GM23338 (cell line): Measurements from ENCODE around the gene GAS1. TPM values are rescaled to one million over a fixed set of nuclear protein-coding genes. Genes with fewer than 3 reads are reported as not detected.

Experiments used
- ATAC-seq: fragments of 200-7000 bp; cut with Tn5 transposase; 3 replicates; pipeline ENCODE4 v1.9.1; 2020
- DNase-seq: peaks from one replicate; pipeline ENCODE4 v3.0.0-alpha.2; 2015; ENCODE audit warnings: low spot score
- H2AFZ ChIP-seq: fragments of 200-600 bp; sonication (generic); 2 replicates; pipeline ENCODE4 v1.8.0; 2016; ENCODE audit warnings: antibody characterized with exemption, mild to moderate bottlenecking, moderate library complexity
- H3F3A ChIP-seq: fragments of 200-600 bp; sonication (generic); replicated peaks from 2 replicates; pipeline ENCODE4 v1.8.0; 2017; ENCODE audit warnings: antibody characterized with exemption, mixed run types, low read depth
- H3K27ac ChIP-seq: fragments of 200-600 bp; sonication (generic); 2 replicates; pipeline ENCODE4 v1.6.1; 2016; ENCODE audit warnings: low read depth
- H3K27me3 ChIP-seq: fragments of 200-600 bp; sonication (generic); 2 replicates; pipeline ENCODE4 v1.8.0; 2016; ENCODE audit warnings: mild to moderate bottlenecking, mixed run types, moderate library complexity; ENCODE audit not compliant: insufficient read depth
- H3K36me3 ChIP-seq: fragments of 200-600 bp; sonication (generic); 2 replicates; pipeline ENCODE4 v1.8.0; 2016; ENCODE audit warnings: mild to moderate bottlenecking; ENCODE audit not compliant: insufficient read depth
- H3K4me1 ChIP-seq: fragments of 200-600 bp; sonication (generic); 2 replicates; pipeline ENCODE4 v1.8.0; 2016; ENCODE audit warnings: mild to moderate bottlenecking, moderate library complexity; ENCODE audit not compliant: insufficient read depth
- H3K4me2 ChIP-seq: fragments of 200-600 bp; sonication (generic); 2 replicates; pipeline ENCODE4 v1.7.1; 2017; ENCODE audit warnings: mixed run types
- H3K4me3 ChIP-seq: fragments of 200-600 bp; sonication (generic); 2 replicates; pipeline ENCODE4 v1.6.1; 2016; ENCODE audit warnings: mixed run types
- H3K79me2 ChIP-seq: fragments of 200-600 bp; sonication (generic); replicated peaks from 2 replicates; pipeline ENCODE4 v1.8.0; 2017; ENCODE audit warnings: mild to moderate bottlenecking; ENCODE audit not compliant: insufficient read depth
- H3K9me2 ChIP-seq: fragments of 200-600 bp; sonication (generic); 2 replicates; pipeline ENCODE4 v1.8.0; 2017; ENCODE audit not compliant: insufficient read depth
- H4K20me1 ChIP-seq: fragments of 200-600 bp; sonication (generic); replicated peaks from 2 replicates; pipeline ENCODE4 v1.8.0; 2017; ENCODE audit warnings: mild to moderate bottlenecking; ENCODE audit not compliant: insufficient read depth
- H3K27ac Mint-ChIP-seq: 2 replicates; pipeline ENCODE4 v1.8.0; 2020; ENCODE audit warnings: inconsistent platforms, mild to moderate bottlenecking, moderate library complexity, mixed read lengths
- H3K27me3 Mint-ChIP-seq: 3 replicates; pipeline ENCODE4 v1.8.0; 2022; ENCODE audit warnings: low read depth, mild to moderate bottlenecking, moderate library complexity, mixed read lengths, inconsistent platforms; ENCODE audit not compliant: insufficient read depth, poor library complexity
- H3K36me3 Mint-ChIP-seq: 3 replicates; pipeline ENCODE4 v1.8.0; 2021; ENCODE audit warnings: low read depth, mild to moderate bottlenecking, inconsistent platforms, moderate library complexity, mixed read lengths
- H3K4me1 Mint-ChIP-seq: 3 replicates; pipeline ENCODE4 v1.8.0; 2020; ENCODE audit warnings: mild to moderate bottlenecking, inconsistent platforms, mixed read lengths
- H3K4me3 Mint-ChIP-seq: 3 replicates; pipeline ENCODE4 v1.8.0; 2021; ENCODE audit warnings: moderate library complexity, mild to moderate bottlenecking, inconsistent platforms, mixed read lengths
- H3K9me3 Mint-ChIP-seq: 3 replicates; pipeline ENCODE4 v1.8.0; 2020; ENCODE audit warnings: moderate library complexity, mild to moderate bottlenecking, inconsistent platforms, mixed read lengths
- CREB1 ChIP-seq: fragments of 250-450 bp; sonication (Bioruptor Pico); IDR thresholded peaks from 2 replicates; pipeline ENCODE4 v1.5.0; 2020; ENCODE audit warnings: low read depth, mild to moderate bottlenecking, moderate library complexity
- ETS1 ChIP-seq: IDR thresholded peaks from 2 replicates; pipeline ENCODE4 v1.6.1; 2016; ENCODE audit warnings: antibody characterized with exemption
- EZH2 ChIP-seq: fragments of 200-600 bp; sonication (generic); IDR thresholded peaks from one replicate; pipeline ENCODE4 v1.8.0; 2017; ENCODE audit warnings: antibody characterized with exemption, mild to moderate bottlenecking, low read depth; ENCODE audit not compliant: unreplicated experiment
- EZH2phosphoT487 ChIP-seq: fragments of 200-600 bp; sonication (generic); IDR thresholded peaks from one replicate; pipeline ENCODE4 v1.8.1; 2018; ENCODE audit warnings: antibody characterized with exemption; ENCODE audit not compliant: unreplicated experiment
- NANOG ChIP-seq: IDR thresholded peaks from 2 replicates; pipeline ENCODE4 v1.6.1; 2016; ENCODE audit warnings: antibody characterized with exemption, borderline replicate concordance
- POLR2AphosphoS5 ChIP-seq: IDR thresholded peaks from 2 replicates; pipeline ENCODE4 v1.6.1; 2016; ENCODE audit warnings: antibody characterized with exemption, low read depth
- ZNF114 ChIP-seq: fragments of 250-450 bp; sonication (Bioruptor Pico); IDR thresholded peaks from 2 replicates; pipeline ENCODE4 v1.5.0; 2020; ENCODE audit warnings: mild to moderate bottlenecking, moderate library complexity
- ZNF331 ChIP-seq: fragments of 250-450 bp; sonication (Bioruptor Pico); IDR thresholded peaks from 2 replicates; pipeline ENCODE4 v1.5.0; 2020; ENCODE audit warnings: low read depth, mild to moderate bottlenecking, moderate library complexity
- ZNF462 ChIP-seq: fragments of 250-450 bp; sonication (Bioruptor Pico); IDR thresholded peaks from 2 replicates; pipeline ENCODE4 v1.5.0; 2020; ENCODE audit warnings: mild to moderate bottlenecking, moderate library complexity
- polyA plus RNA-seq: library from polyadenylated mRNA; unstranded; fragments of >200 nt; fragmentation: Nextera tagmentation; extraction: Ambion mirVana; gene quantifications from 2 replicates; pipeline ENCODE4 v1.2.1, GENCODE V29; 2016
- total RNA-seq: library from RNA; depleted of rRNA; stranded (reverse); fragments of >200 nt; shearing (Covaris generic); gene quantifications from 2 replicates; pipeline ENCODE4 v1.2.3, GENCODE V29; 2014

The GAS1 gene
- total and polyA plus RNA-seq, 2 experiments from 2014 or later = 1.4 to 7.7 TPM

GRCh38 chr9:86938780-86939179, 8.5 kb downstream of the GAS1 start:
- H3K27ac Mint-ChIP-seq = no peak overlapping the region
- no peaks in the 10 kb centered on the region for H3K36me3 ChIP-seq

GRCh38 chr9:86926145-86926544, 21.2 kb downstream of the GAS1 start:
- Mint-ChIP-seq H3K27ac (no peak overlapping the region), H3K27me3 (peaks cover 3% of the 10 kb centered on the region), H3K4me1 (peaks cover 8% of the 10 kb centered on the region), H3K36me3 (no peaks in the 10 kb centered on the region; the same call in 1 of the 3 replicates), H3K4me3 (no peak overlapping the region), H3K9me3 (peaks cover 5% of the 10 kb centered on the region; the same call in 2 of the 3 replicates)
- ATAC-seq (no peak), DNase-seq (no peak)
- Histone ChIP-seq H4K20me1 (no peaks in the 10 kb centered on the region), H3K27me3 (no peaks in the 10 kb centered on the region), H3K36me3 (0 out of 2 replicates have a peak, but pooled peaks cover 3% of the 10 kb centered on the region), H3K4me1 (no peaks in the 10 kb centered on the region), H3K27ac (no peak overlapping the region), H3K4me3 (no peak overlapping the region), H3K9me2 (no peaks in the 10 kb centered on the region), H3F3A (no peaks in the 10 kb centered on the region), H3K4me2 (no peak overlapping the region), H3K79me2 (no peaks in the 10 kb centered on the region), H2AFZ (no peak overlapping the region)
- TF ChIP-seq CREB1 (CRISPR knock-in tag) = no peak

More at GRCh38 chr9:86938780-86939179, 8.5 kb downstream of the GAS1 start:
- Histone ChIP-seq H3K79me2 (no peaks in the 10 kb centered on the region), H3K27ac (no peak overlapping the region), H4K20me1 (no peaks in the 10 kb centered on the region), H3K4me1 (peaks cover 35% of the 10 kb centered on the region), H2AFZ (no peak overlapping the region), H3F3A (0 out of 2 replicates have a peak, but pooled peaks cover 2% of the 10 kb centered on the region), H3K4me3 (no peak overlapping the region), H3K9me2 (no peaks in the 10 kb centered on the region), H3K27me3 (peaks cover 39% of the 10 kb centered on the region), H3K4me2 (no peak overlapping the region)
- peaks cover 43% of the 10 kb centered on the region for H3K4me1 Mint-ChIP-seq
- ATAC-seq = no peak
- H3K27me3 Mint-ChIP-seq = peaks cover 28% of the 10 kb centered on the region
- H3K4me3 Mint-ChIP-seq = no peak overlapping the region
- no peak for TF ChIP-seq NANOG
- no peak for TF ChIP-seq CREB1 (CRISPR knock-in tag)
- no peak for TF ChIP-seq ETS1
- no peak for TF ChIP-seq EZH2phosphoT487
- TF ChIP-seq EZH2 = no peak
- no peak for TF ChIP-seq ZNF331 (CRISPR knock-in tag)
- no peak for TF ChIP-seq POLR2AphosphoS5
- TF ChIP-seq ZNF114 (CRISPR knock-in tag) = no peak
- peaks cover 2% of the 10 kb centered on the region; the same call in 1 of the 3 replicates for H3K9me3 Mint-ChIP-seq
- H3K36me3 Mint-ChIP-seq = no peaks in the 10 kb centered on the region
- no peak for DNase-seq

GRCh38 chr9:86925686-86926085, 21.6 kb downstream of the GAS1 start:
- Histone ChIP-seq H3K4me3 (no peak overlapping the region), H3K4me1 (no peaks in the 10 kb centered on the region), H3K36me3 (0 out of 2 replicates have a peak, but pooled peaks cover 3% of the 10 kb centered on the region), H3K9me2 (no peaks in the 10 kb centered on the region), H3K27ac (no peak overlapping the region), H3F3A (no peaks in the 10 kb centered on the region), H2AFZ (no peak overlapping the region), H3K79me2 (no peaks in the 10 kb centered on the region), H4K20me1 (no peaks in the 10 kb centered on the region), H3K4me2 (no peak overlapping the region), H3K27me3 (no peaks in the 10 kb centered on the region)
- Mint-ChIP-seq H3K27ac (no peak overlapping the region), H3K27me3 (peaks cover 2% of the 10 kb centered on the region), H3K9me3 (peaks cover 3% of the 10 kb centered on the region; the same call in 2 of the 3 replicates), H3K36me3 (no peaks in the 10 kb centered on the region; the same call in 2 of the 3 replicates), H3K4me1 (peaks cover 9% of the 10 kb centered on the region), H3K4me3 (no peak overlapping the region)
- DNase-seq (no peak), ATAC-seq (no peak)
- no peak for TF ChIP-seq ZNF462 (CRISPR knock-in tag)
- TF ChIP-seq ETS1 = no peak
- TF ChIP-seq EZH2 = no peak
